GM23248 (cell line): Measurements from ENCODE around the gene ACTR5. TPM values are rescaled to one million over a fixed set of nuclear protein-coding genes. Genes with fewer than 3 reads are reported as not detected.

ENCODE experiments used
- DNase-seq: peaks from one replicate; pipeline ENCODE4 v3.0.0-alpha.2; 2015
- H2AFZ ChIP-seq: fragments of 200-600 bp; sonication (generic); 2 replicates; pipeline ENCODE4 v1.6.1; 2016; ENCODE audit warnings: antibody characterized with exemption
- H3F3A ChIP-seq: fragments of 200-600 bp; sonication (generic); 2 replicates; pipeline ENCODE4 v1.6.1; 2016; ENCODE audit warnings: mild to moderate bottlenecking, antibody characterized with exemption, mixed run types; ENCODE audit not compliant: insufficient read depth
- H3K27ac ChIP-seq: fragments of 200-600 bp; sonication (generic); 2 replicates; pipeline ENCODE4 v1.5.1; 2016; ENCODE audit warnings: mild to moderate bottlenecking
- H3K27me3 ChIP-seq: fragments of 200-600 bp; sonication (generic); replicated peaks from 2 replicates; pipeline ENCODE4 v1.6.1; 2016; ENCODE audit warnings: mild to moderate bottlenecking; ENCODE audit not compliant: insufficient read depth
- H3K36me3 ChIP-seq: fragments of 200-600 bp; sonication (generic); 2 replicates; pipeline ENCODE4 v1.6.1; 2016; ENCODE audit warnings: low read depth, mild to moderate bottlenecking
- H3K4me1 ChIP-seq: fragments of 200-600 bp; sonication (generic); 2 replicates; pipeline ENCODE4 v1.6.1; 2016; ENCODE audit warnings: mild to moderate bottlenecking; ENCODE audit not compliant: insufficient read depth
- H3K4me2 ChIP-seq: fragments of 200-600 bp; sonication (generic); one replicate; pipeline ENCODE4 v1.6.1; 2016; ENCODE audit warnings: mild to moderate bottlenecking; ENCODE audit not compliant: unreplicated experiment
- H3K4me3 ChIP-seq: fragments of 200-600 bp; sonication (generic); 2 replicates; pipeline ENCODE4 v1.5.1; 2016; ENCODE audit warnings: mild to moderate bottlenecking
- H3K79me2 ChIP-seq: fragments of 200-600 bp; sonication (generic); 2 replicates; pipeline ENCODE4 v1.6.1; 2016; ENCODE audit warnings: mild to moderate bottlenecking; ENCODE audit not compliant: insufficient read depth
- H3K9ac ChIP-seq: fragments of 200-600 bp; sonication (generic); 2 replicates; pipeline ENCODE4 v1.6.1; 2016; ENCODE audit warnings: mild to moderate bottlenecking
- H3K9me2 ChIP-seq: fragments of 200-600 bp; sonication (generic); 2 replicates; pipeline ENCODE4 v1.6.1; 2016; ENCODE audit warnings: mixed run types, mild to moderate bottlenecking, moderate library complexity; ENCODE audit not compliant: insufficient read depth
- H3K9me3 ChIP-seq: fragments of 200-600 bp; sonication (generic); one replicate; pipeline ENCODE4 v1.6.1; 2017; ENCODE audit warnings: low read depth
- H4K20me1 ChIP-seq: fragments of 200-600 bp; sonication (generic); 2 replicates; pipeline ENCODE4 v1.6.0; 2016; ENCODE audit not compliant: insufficient read depth
- EZH2 ChIP-seq: fragments of 200-600 bp; sonication (generic); IDR thresholded peaks from 2 replicates; pipeline ENCODE4 v1.6.1; 2018; ENCODE audit warnings: antibody characterized with exemption, mild to moderate bottlenecking; ENCODE audit not compliant: insufficient read depth, poor library complexity, severe bottlenecking
- EZH2phosphoT487 ChIP-seq: fragments of 200-600 bp; sonication (generic); IDR thresholded peaks from 2 replicates; pipeline ENCODE4 v1.6.1; 2018; ENCODE audit warnings: antibody characterized with exemption, moderate library complexity, mild to moderate bottlenecking, low read depth; ENCODE audit not compliant: insufficient read depth
- WGBS, 2 experiments: methylation state at CpG; one replicate each; pipeline ENCODE4 v1.1.6; 2015 to 2017; ENCODE audit warnings: low lambda C conversion rate in 2 of 2, low coverage in 1 of 2; ENCODE audit errors: missing lambda C conversion rate in 2 of 2; 5-methylcytosine and 5-hydroxymethylcytosine counted together
- in situ Hi-C: fragments of 300-500 bp; cut with MboI; formaldehyde crosslinking; loops from 2 replicates; pipeline ENCODE4 v1.15.0; 2020
- polyA plus RNA-seq: library from polyadenylated mRNA; unstranded; fragments of >200 nt; fragmentation: Nextera tagmentation; extraction: Ambion mirVana; gene quantifications from 2 replicates; pipeline ENCODE4 v1.2.1, GENCODE V29; 2016
- total RNA-seq: library from RNA; depleted of rRNA; stranded (reverse); fragments of >200 nt; shearing (Covaris generic); gene quantifications from 2 replicates; pipeline ENCODE4 v1.2.3, GENCODE V29; 2014

ACTR5 gene
- total and polyA plus RNA-seq, 2 experiments from 2014 or later: 3.0 to 4.0 TPM

DNA sequence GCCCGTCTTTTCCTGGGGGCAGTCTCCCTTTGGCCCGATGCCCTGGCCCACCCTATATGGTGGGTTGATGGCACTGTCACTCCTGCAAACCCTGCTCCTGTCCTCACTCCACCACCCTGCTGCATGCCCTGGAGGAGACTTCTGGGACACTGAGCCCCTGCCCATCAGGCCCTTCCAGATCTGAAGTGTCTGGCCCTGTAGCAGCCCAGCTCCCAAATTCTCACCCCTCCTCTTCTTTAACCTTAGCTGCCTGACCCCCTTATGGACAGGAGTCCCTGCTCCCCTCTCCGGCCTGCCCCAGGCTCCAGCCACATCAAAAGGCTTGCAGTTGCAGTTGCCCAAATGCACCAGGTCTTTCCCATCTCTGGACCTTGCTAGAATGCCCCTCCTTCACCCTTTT lies 44.7 kb upstream of the ACTR5 start:
- in situ Hi-C loops: no loop called here
- H3K27me3 ChIP-seq: peaks cover 16% of the 10 kb centered on the region; the same call in 1 of the 2 replicates
- H3K27ac ChIP-seq: no peak overlapping the region

DNA sequence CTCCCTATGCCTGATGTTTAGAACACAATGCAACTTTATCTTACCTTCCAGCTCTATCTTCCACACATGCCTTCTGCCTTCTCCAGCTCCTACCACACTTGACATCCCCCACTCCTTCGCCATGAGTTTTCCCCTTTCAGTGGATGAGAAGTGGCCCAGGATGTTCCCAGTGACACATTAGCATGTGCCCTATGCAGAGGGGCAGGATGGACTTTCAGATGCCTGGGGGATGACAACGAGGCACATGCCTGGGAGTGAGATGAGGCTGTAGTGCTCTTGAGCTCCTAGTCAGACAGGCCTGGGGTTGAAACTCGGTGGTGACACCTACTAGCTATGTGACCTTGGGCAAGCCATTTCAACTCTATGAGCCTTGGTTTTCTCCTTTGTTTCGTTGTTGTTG lies 44.1 kb upstream of the ACTR5 start:
- H3K9me3 ChIP-seq: no peaks in the 10 kb centered on the region
- no peak for DNase-seq
- TF ChIP-seq EZH2: no peak
- no peak for TF ChIP-seq EZH2phosphoT487
- H3K4me3 ChIP-seq: no peak overlapping the region
- peaks cover 17% of the 10 kb centered on the region; the same call in 1 of the 2 replicates for H3K27me3 ChIP-seq
- no peak overlapping the region for H3K4me2 ChIP-seq
- 15 to 16% methylated on average over 4 of the region's 4 CpGs for WGBS, 2 experiments
- in situ Hi-C loops: no loop called here
- no peaks in the 10 kb centered on the region for H3F3A ChIP-seq
- H3K27ac ChIP-seq: no peak overlapping the region
- no peak overlapping the region for H2AFZ ChIP-seq
- H3K36me3 ChIP-seq: no peaks in the 10 kb centered on the region
- H3K9me2 ChIP-seq: no peaks in the 10 kb centered on the region
- H3K9ac ChIP-seq: no peak overlapping the region
- no peaks in the 10 kb centered on the region for H3K4me1 ChIP-seq
- no peaks in the 10 kb centered on the region for H4K20me1 ChIP-seq
- no peaks in the 10 kb centered on the region for H3K79me2 ChIP-seq

More for the DNA sequence above, 44.7 kb upstream of the ACTR5 start:
- 17 to 19% methylated on average over 3 of the region's 3 CpGs for WGBS, 2 experiments
- Histone ChIP-seq H3K9me3 (no peaks in the 10 kb centered on the region), H4K20me1 (no peaks in the 10 kb centered on the region), H2AFZ (no peak overlapping the region), H3K9ac (no peak overlapping the region), H3K79me2 (no peaks in the 10 kb centered on the region), H3F3A (no peaks in the 10 kb centered on the region), H3K4me2 (no peak overlapping the region), H3K36me3 (no peaks in the 10 kb centered on the region), H3K9me2 (no peaks in the 10 kb centered on the region), H3K4me1 (no peaks in the 10 kb centered on the region), H3K4me3 (no peak overlapping the region)
- no peak for TF ChIP-seq EZH2phosphoT487
- no peak for TF ChIP-seq EZH2
- DNase-seq: no peak

DNA sequence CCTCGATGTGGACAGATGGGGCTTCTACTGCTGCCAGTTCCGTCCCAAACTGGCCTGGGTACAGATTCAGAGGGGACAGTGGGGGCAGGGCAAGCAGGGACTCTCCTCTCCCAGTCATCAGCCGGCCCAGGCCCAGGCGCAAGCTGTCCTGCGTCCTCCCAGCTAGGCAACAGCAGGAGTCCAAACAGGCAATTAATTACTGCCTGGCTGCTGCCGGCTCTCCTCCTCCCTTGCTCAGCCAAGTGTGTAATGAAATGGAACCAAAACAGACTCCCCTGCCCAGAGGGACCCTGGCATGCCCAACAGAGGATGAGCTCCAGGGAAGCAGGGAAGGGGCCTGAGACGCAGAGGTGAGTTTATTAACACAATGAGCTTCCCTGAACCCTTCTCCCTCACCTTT lies 41.8 kb upstream of the ACTR5 start:
- Histone ChIP-seq H4K20me1 (no peaks in the 10 kb centered on the region), H3K9me3 (no peaks in the 10 kb centered on the region), H3K36me3 (no peaks in the 10 kb centered on the region), H3K79me2 (no peaks in the 10 kb centered on the region), H3K4me3 (no peak overlapping the region), H2AFZ (no peak overlapping the region), H3F3A (no peaks in the 10 kb centered on the region), H3K27ac (no peak overlapping the region), H3K4me1 (no peaks in the 10 kb centered on the region), H3K9me2 (no peaks in the 10 kb centered on the region), H3K27me3 (peaks cover 20% of the 10 kb centered on the region; the same call in 1 of the 2 replicates), H3K9ac (no peak overlapping the region), H3K4me2 (no peak overlapping the region)
- 6 to 13% methylated on average over 7 of the region's 7 CpGs for whole genome bisulfite sequencing, 2 experiments
- in situ Hi-C loops: no loop called here
- no peak for TF ChIP-seq EZH2
- no peak for TF ChIP-seq EZH2phosphoT487
- no peak for DNase-seq

DNA sequence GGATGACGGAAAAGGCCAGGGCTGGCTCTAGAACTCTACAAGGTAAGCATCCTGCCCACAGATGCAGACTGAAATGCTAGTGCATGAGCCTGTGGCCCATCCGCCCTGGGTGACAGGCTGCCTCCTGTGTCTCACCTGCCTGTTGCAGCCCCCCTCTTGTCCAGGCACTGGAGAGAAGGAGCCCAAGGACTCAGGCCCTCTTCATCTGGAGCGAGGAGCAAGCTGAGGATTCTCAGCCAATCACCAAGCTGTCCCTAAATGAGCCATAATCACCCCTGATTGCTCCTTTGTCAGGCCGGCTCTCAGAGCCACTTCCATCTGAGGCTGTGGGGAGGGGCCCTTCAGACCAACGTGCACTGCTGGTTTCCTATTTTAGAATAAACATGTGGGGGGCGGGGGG lies 34.0 kb upstream of the ACTR5 start:
- Histone ChIP-seq H2AFZ (no peak overlapping the region), H3K36me3 (no peaks in the 10 kb centered on the region), H3K4me3 (no peak overlapping the region), H3K4me2 (no peak overlapping the region), H4K20me1 (no peaks in the 10 kb centered on the region), H3K27me3 (peaks cover 24% of the 10 kb centered on the region), H3K79me2 (no peaks in the 10 kb centered on the region), H3K9me3 (no peaks in the 10 kb centered on the region), H3K9ac (no peak overlapping the region), H3F3A (no peaks in the 10 kb centered on the region), H3K9me2 (no peaks in the 10 kb centered on the region), H3K4me1 (no peaks in the 10 kb centered on the region), H3K27ac (no peak overlapping the region)
- WGBS, 2 experiments: 4 to 5% methylated on average over 6 of the region's 6 CpGs
- TF ChIP-seq EZH2phosphoT487 (no peak), EZH2 (no peak)
- no peak for DNase-seq
- in situ Hi-C loops: no loop called here

DNA sequence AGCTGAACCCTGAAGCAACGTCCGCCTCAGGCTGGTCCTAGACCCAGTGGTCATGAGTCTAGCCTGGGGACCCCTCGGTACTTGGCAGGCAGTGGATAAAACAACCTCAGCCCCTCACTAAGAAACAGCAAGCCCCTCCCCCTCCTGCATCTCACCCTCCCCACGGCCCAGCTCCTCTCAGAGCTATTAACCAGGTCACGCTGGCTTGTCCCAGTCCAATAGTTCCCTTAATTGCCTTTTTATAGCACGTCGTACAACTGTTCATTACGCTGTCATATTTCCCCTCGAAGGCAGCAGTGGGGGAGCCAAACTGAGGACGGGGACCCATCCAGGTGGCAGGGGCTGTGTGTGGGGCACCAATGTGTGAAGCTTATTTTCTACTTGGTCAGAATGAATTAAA lies 32.6 kb upstream of the ACTR5 start:
- H3K27me3 ChIP-seq: peaks cover 33% of the 10 kb centered on the region
- no peaks in the 10 kb centered on the region for H3K9me3 ChIP-seq
- no peaks in the 10 kb centered on the region for H3K79me2 ChIP-seq

More for the DNA sequence above, 32.6 kb upstream of the ACTR5 start:
- Histone ChIP-seq H3K36me3 (no peaks in the 10 kb centered on the region), H3K27ac (no peak overlapping the region), H3F3A (no peaks in the 10 kb centered on the region), H3K9ac (no peak overlapping the region), H4K20me1 (no peaks in the 10 kb centered on the region), H2AFZ (no peak overlapping the region), H3K4me1 (no peaks in the 10 kb centered on the region), H3K4me3 (no peak overlapping the region), H3K9me2 (no peaks in the 10 kb centered on the region), H3K4me2 (no peak overlapping the region)
- in situ Hi-C loops: no loop called here
- DNase-seq: no peak
- TF ChIP-seq EZH2 (no peak), EZH2phosphoT487 (no peak)
- WGBS, 2 experiments: 13 to 15% methylated on average over 9 to 10 of the region's 10 CpGs
